Measurements from ENCODE around the gene CFL1.

DNA sequence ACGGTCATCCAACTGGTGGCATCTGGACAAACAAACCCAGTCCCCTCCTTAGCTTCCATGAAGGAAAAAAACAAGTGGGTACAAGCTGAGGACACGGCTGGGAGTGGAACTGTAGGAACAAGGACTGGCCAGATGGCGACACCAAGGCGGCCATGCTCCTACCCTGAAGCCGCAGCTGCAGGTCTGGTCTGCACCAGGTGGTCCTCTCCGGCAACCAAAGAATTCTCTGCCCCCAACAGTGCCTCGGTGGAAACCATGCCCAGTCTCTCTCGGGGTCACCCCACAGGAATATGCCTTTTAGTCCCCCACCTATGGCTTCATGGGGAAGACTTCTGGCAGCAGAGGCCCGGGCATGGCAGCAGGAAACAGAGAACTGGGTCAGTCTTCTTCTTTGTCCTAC is 48.5 kb downstream of the CFL1 start:
- TF ChIP-seq, protein P1, sequence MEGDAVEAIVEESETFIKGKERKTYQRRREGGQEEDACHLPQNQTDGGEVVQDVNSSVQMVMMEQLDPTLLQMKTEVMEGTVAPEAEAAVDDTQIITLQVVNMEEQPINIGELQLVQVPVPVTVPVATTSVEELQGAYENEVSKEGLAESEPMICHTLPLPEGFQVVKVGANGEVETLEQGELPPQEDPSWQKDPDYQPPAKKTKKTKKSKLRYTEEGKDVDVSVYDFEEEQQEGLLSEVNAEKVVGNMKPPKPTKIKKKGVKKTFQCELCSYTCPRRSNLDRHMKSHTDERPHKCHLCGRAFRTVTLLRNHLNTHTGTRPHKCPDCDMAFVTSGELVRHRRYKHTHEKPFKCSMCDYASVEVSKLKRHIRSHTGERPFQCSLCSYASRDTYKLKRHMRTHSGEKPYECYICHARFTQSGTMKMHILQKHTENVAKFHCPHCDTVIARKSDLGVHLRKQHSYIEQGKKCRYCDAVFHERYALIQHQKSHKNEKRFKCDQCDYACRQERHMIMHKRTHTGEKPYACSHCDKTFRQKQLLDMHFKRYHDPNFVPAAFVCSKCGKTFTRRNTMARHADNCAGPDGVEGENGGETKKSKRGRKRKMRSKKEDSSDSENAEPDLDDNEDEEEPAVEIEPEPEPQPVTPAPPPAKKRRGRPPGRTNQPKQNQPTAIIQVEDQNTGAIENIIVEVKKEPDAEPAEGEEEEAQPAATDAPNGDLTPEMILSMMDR (IDR thresholded peaks at IDR 0.05; ENCODE audit: low read depth, low read length): no peak
- TF ChIP-seq EZH2phosphoT487 (IDR thresholded peaks at IDR 0.05; ENCODE audit: low read depth): no peak
